Mesenchymal stem cell (in vitro differentiated cells and primary cell): Measurements from ENCODE around the gene NT5DC3.
A peak's percentile ranks its signal among the peaks of the same experiment; 100 is the strongest.

ENCODE experiments used
- DNase-seq: peaks from one replicate; pipeline ENCODE4 v3.0.0-alpha.2; 2013
- H2AFZ ChIP-seq: one replicate; pipeline ENCODE4 v1.6.1; 2013; ENCODE audit warnings: low read depth, mild to moderate bottlenecking, control low read depth, inconsistent platforms, low read length, moderate library complexity
- H2AK5ac ChIP-seq: 2 replicates; pipeline ENCODE4 v1.6.1; 2013; ENCODE audit warnings: low read length, moderate library complexity, mild to moderate bottlenecking, inconsistent platforms; ENCODE audit not compliant: severe bottlenecking
- H2BK120ac ChIP-seq: one replicate; pipeline ENCODE4 v1.6.1; 2013; ENCODE audit warnings: low read depth, mild to moderate bottlenecking, inconsistent platforms, low read length, moderate library complexity
- H2BK12ac ChIP-seq, 2 experiments: one replicate each; pipeline ENCODE4 v1.6.1; 2013; ENCODE audit warnings: inconsistent platforms in 2 of 2, low read length in 2 of 2, mild to moderate bottlenecking in 2 of 2, moderate library complexity in 2 of 2, control low read depth in 1 of 2
- H2BK15ac ChIP-seq: one replicate; pipeline ENCODE4 v1.6.1; 2013; ENCODE audit warnings: mild to moderate bottlenecking, low read depth, inconsistent platforms; ENCODE audit not compliant: poor library complexity, severe bottlenecking
- H2BK5ac ChIP-seq: 2 replicates; pipeline ENCODE4 v1.6.1; 2013; ENCODE audit warnings: low read depth, mild to moderate bottlenecking, low read length, control low read depth, inconsistent platforms; ENCODE audit not compliant: poor library complexity, severe bottlenecking
- H3K14ac ChIP-seq, 2 experiments: one replicate each; pipeline ENCODE4 v1.6.1; 2013; ENCODE audit warnings: inconsistent platforms in 2 of 2, low read length in 2 of 2, control low read depth in 1 of 2, mild to moderate bottlenecking in 1 of 2, moderate library complexity in 1 of 2
- H3K18ac ChIP-seq, 2 experiments: one replicate each; pipeline ENCODE4 v1.6.1; 2013; ENCODE audit warnings: inconsistent platforms in 2 of 2, low read length in 2 of 2, control low read depth in 1 of 2, low read depth in 1 of 2, mild to moderate bottlenecking in 1 of 2
- H3K23ac ChIP-seq, 2 experiments: one replicate each; pipeline ENCODE4 v1.6.1; 2013; ENCODE audit warnings: inconsistent platforms in 2 of 2, low read length in 2 of 2, mild to moderate bottlenecking in 2 of 2, moderate library complexity in 2 of 2, control low read depth in 1 of 2
- H3K27ac ChIP-seq: 2 replicates; pipeline ENCODE4 v1.5.1; 2013; ENCODE audit warnings: mild to moderate bottlenecking, moderate library complexity, low read length, control low read depth, inconsistent platforms; ENCODE audit not compliant: poor library complexity, severe bottlenecking
- H3K27me3 ChIP-seq, 2 experiments: 2 replicates each; pipeline versions ENCODE4 v1.6.1 to v1.7.0; 2013; ENCODE audit warnings: low read length in 2 of 2, mild to moderate bottlenecking in 2 of 2, moderate library complexity in 2 of 2, control low read depth in 1 of 2, inconsistent platforms in 1 of 2; ENCODE audit not compliant: control insufficient read depth in 1 of 2, insufficient read depth in 1 of 2
- H3K36me3 ChIP-seq, 2 experiments: 2 replicates each; pipeline versions ENCODE4 v1.6.1 to v1.7.0; 2013; ENCODE audit warnings: low read length in 2 of 2, control low read depth in 1 of 2, inconsistent platforms in 1 of 2, low read depth in 1 of 2, mild to moderate bottlenecking in 1 of 2; ENCODE audit not compliant: insufficient read depth in 2 of 2, control insufficient read depth in 1 of 2
- H3K4ac ChIP-seq, 2 experiments: one replicate each; pipeline ENCODE4 v1.6.1; 2013; ENCODE audit warnings: inconsistent platforms in 2 of 2, low read length in 2 of 2, mild to moderate bottlenecking in 2 of 2, moderate library complexity in 2 of 2, control low read depth in 1 of 2, low read depth in 1 of 2
- H3K4me1 ChIP-seq: 2 replicates; pipeline ENCODE4 v1.6.1; 2013; ENCODE audit warnings: low read depth, low read length, control low read depth; ENCODE audit not compliant: control insufficient read depth, insufficient read depth
- H3K4me2 ChIP-seq: 2 replicates; pipeline ENCODE4 v1.6.1; 2013; ENCODE audit warnings: low read length, mild to moderate bottlenecking, inconsistent platforms; ENCODE audit not compliant: poor library complexity, severe bottlenecking
- H3K4me3 ChIP-seq, 2 experiments: 2 replicates each; pipeline versions ENCODE4 v1.5.1 to v1.7.0; 2013; ENCODE audit warnings: low read length in 2 of 2, mild to moderate bottlenecking in 2 of 2, control low read depth in 1 of 2, low read depth in 1 of 2; ENCODE audit not compliant: insufficient read depth in 1 of 2
- H3K79me1 ChIP-seq: replicated peaks from 2 replicates; pipeline ENCODE4 v1.6.1; 2013; ENCODE audit warnings: mild to moderate bottlenecking, control low read depth, low read length, inconsistent platforms; ENCODE audit not compliant: poor library complexity, severe bottlenecking
- H3K9ac ChIP-seq: 2 replicates; pipeline ENCODE4 v1.7.0; 2013; ENCODE audit warnings: mild to moderate bottlenecking, low read length, moderate library complexity
- H3K9me3 ChIP-seq: 2 replicates; pipeline ENCODE4 v1.7.0; 2013; ENCODE audit warnings: mild to moderate bottlenecking, low read length; ENCODE audit not compliant: control insufficient read depth
- H4K8ac ChIP-seq: one replicate; pipeline ENCODE4 v1.6.1; 2013; ENCODE audit warnings: inconsistent platforms, mild to moderate bottlenecking, low read length, moderate library complexity
- H4K91ac ChIP-seq: one replicate; pipeline ENCODE4 v1.6.1; 2013; ENCODE audit warnings: mild to moderate bottlenecking, low read length, inconsistent platforms
- WGBS: methylation state at CpG from one replicate; pipeline ENCODE4 v1.1.7; 2013; ENCODE audit warnings: mixed read lengths; 5-methylcytosine and 5-hydroxymethylcytosine counted together

The NT5DC3 gene

GRCh38 chr12:103798586-103798985 is 42.4 kb downstream of the NT5DC3 start:
- Histone ChIP-seq H2AK5ac (peak overlapping the region; percentile 76), H3K9ac (no peak overlapping the region), H3K27ac (no peak overlapping the region), H3K18ac (no peak overlapping the region), H3K27me3 (no peaks in the 10 kb centered on the region), H3K4me3 (no peak overlapping the region), H3K4ac (no peak overlapping the region), H2BK15ac (no peak overlapping the region), H3K4me2 (no peak overlapping the region), H3K36me3 (peaks cover 13 to 32% of the 10 kb centered on the region in 2 experiments), H2BK12ac (no peak overlapping the region), H2AFZ (no peak overlapping the region), H3K23ac (no peak overlapping the region), H3K9me3 (no peaks in the 10 kb centered on the region), H2BK5ac (no peak overlapping the region), H2BK120ac (no peak overlapping the region), H4K8ac (no peak overlapping the region), H3K14ac (no peak overlapping the region), H4K91ac (no peak overlapping the region), H3K79me1 (peaks cover 22% of the 10 kb centered on the region), H3K4me1 (peaks cover 19% of the 10 kb centered on the region)
- 98% methylated on average over 3 of the region's 4 CpGs for WGBS
- no peak for DNase-seq

DNA sequence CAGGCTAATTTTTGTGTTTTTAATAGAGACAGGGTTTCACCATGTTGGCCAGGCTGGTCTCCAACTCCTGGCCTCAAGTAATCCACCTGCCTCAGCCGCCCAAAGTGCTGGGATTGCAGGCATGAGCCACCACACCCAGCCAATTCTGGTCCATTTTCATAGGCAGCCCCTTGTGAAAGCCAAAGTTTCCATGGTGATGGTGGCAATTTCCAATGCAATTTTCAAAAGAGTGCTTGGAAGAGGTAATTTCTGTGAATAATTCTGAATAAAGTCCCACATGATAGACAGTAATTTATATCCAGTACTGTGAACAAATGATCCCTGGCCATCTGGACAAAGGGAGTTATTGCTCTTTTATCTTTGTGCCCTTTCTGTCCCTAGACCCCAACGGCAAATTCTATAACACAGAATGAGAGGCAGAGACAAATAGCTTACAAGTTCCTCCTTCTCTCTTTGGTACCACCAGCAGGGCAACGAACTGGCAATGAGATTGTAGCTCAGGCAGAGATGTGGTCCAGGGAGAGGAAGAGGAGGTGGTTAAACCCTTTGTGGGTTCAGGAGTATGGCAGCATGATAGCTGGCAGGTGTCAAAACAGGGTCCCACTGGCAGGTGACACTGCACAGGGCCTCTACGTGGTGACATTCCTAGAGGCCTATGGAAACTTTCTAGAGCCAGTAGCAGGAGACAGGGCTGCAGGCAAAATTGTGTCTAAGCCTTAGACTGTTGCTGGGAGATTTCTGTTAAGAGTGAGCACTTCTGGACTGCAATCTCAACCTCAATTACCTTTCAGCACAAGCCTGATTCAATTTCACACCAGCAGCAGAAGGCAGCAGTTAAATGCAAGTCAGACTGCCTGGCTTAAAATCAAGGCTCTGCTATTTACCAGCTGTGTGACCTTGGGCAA is 46.5 kb downstream of the NT5DC3 start:
- H3K36me3 ChIP-seq, result peaks cover 25 to 57% of the 10 kb centered on the region in 2 experiments
- H4K91ac ChIP-seq, result no peak overlapping the region
- H3K4me3 ChIP-seq, result no peak overlapping the region
- H2BK12ac ChIP-seq, result no peak overlapping the region
- H3K9ac ChIP-seq, result no peak overlapping the region
- peaks cover 37% of the 10 kb centered on the region for H3K79me1 ChIP-seq
- no peak for DNase-seq
- H3K14ac ChIP-seq, result no peak overlapping the region
- no peak overlapping the region for H2BK5ac ChIP-seq
- no peak overlapping the region for H3K4ac ChIP-seq
- no peak overlapping the region for H3K18ac ChIP-seq
- H3K23ac ChIP-seq, result no peak overlapping the region
- WGBS, result 64% methylated on average over 4 of the region's 4 CpGs
- H3K9me3 ChIP-seq, result no peaks in the 10 kb centered on the region
- no peak overlapping the region for H4K8ac ChIP-seq
- H2AFZ ChIP-seq, result no peak overlapping the region
- H2BK120ac ChIP-seq, result no peak overlapping the region
- H3K4me1 ChIP-seq, result peaks cover 6% of the 10 kb centered on the region
- no peak overlapping the region for H3K4me2 ChIP-seq
- H3K27ac ChIP-seq, result no peak overlapping the region
- H3K27me3 ChIP-seq, result no peaks in the 10 kb centered on the region
- H2AK5ac ChIP-seq, result no peak overlapping the region
- H2BK15ac ChIP-seq, result no peak overlapping the region

- Histone ChIP-seq H2BK5ac (no peak overlapping the region), H3K4me3 (no peak overlapping the region), H3K36me3 (peaks cover 25 to 57% of the 10 kb centered on the region in 2 experiments), H3K79me1 (peaks cover 31% of the 10 kb centered on the region), H2BK15ac (no peak overlapping the region), H3K4ac (no peak overlapping the region), H2AK5ac (no peak overlapping the region), H3K14ac (no peak overlapping the region), H2AFZ (no peak overlapping the region), H4K91ac (no peak overlapping the region), H2BK120ac (no peak overlapping the region), H3K9me3 (no peaks in the 10 kb centered on the region), H3K23ac (no peak overlapping the region), H2BK12ac (no peak overlapping the region), H3K4me2 (no peak overlapping the region), H3K27ac (no peak overlapping the region), H3K27me3 (no peaks in the 10 kb centered on the region), H3K9ac (no peak overlapping the region), H3K18ac (no peak overlapping the region), H4K8ac (no peak overlapping the region), H3K4me1 (peaks cover 6% of the 10 kb centered on the region)
- WGBS, result 86% methylated on average over 9 of the region's 9 CpGs
- DNase-seq, result no peak
These were observed 47.5 kb downstream of the NT5DC3 start for GRCh38 chr12:103793512-103794045.

DNA sequence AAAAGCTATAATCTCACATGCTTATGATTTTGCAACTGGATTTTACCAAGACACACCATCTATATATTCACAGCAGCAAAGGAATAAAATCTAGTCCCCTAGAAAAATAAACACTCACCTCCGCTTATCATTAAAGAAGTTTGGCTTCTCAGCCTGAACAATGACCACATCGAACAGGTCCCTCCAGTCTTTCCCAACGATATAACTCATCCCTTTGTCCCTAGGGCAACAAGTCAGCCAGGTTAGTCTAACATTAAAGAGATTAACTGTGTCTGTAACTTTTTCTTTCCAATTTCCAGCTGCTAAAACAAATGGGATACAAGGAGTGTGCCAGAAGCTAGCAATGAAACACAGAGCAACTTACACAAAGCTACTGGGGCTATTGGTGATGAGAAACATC is 48.0 kb downstream of the NT5DC3 start:
- 100% methylated on average over 2 of the region's 3 CpGs for WGBS
- Histone ChIP-seq H3K4ac (no peak overlapping the region), H4K91ac (no peak overlapping the region), H2BK5ac (no peak overlapping the region), H2AK5ac (no peak overlapping the region), H2AFZ (no peak overlapping the region), H3K27me3 (no peaks in the 10 kb centered on the region), H3K4me2 (no peak overlapping the region), H3K9ac (no peak overlapping the region), H3K36me3 (peaks cover 24 to 52% of the 10 kb centered on the region in 2 experiments), H3K18ac (no peak overlapping the region), H3K4me1 (peaks cover 6% of the 10 kb centered on the region), H2BK12ac (no peak overlapping the region), H3K4me3 (no peak overlapping the region), H3K9me3 (no peaks in the 10 kb centered on the region), H3K23ac (no peak overlapping the region), H3K14ac (no peak overlapping the region), H2BK120ac (no peak overlapping the region), H3K27ac (no peak overlapping the region), H4K8ac (no peak overlapping the region), H3K79me1 (peaks cover 28% of the 10 kb centered on the region), H2BK15ac (no peak overlapping the region)
- no peak for DNase-seq
